Stomach (tissue), 4 donors: ENCODE data around the gene RASSF9.

Experiments used
- CTCF ChIP-seq, 7 experiments: fragments of 450-650 bp in 4 of 7; fragments of 200-600 bp in 3 of 7; sonication (generic) in 3 of 7; IDR thresholded peaks; one replicate each; pipeline ENCODE4 v1.5.1; 2016 to 2019; ENCODE audit warnings: antibody characterized with exemption in 7 of 7, control low read depth in 2 of 7, mild to moderate bottlenecking in 1 of 7
- EP300 ChIP-seq: sonication (generic); formaldehyde crosslinking; IDR thresholded peaks from one replicate; pipeline ENCODE4 v1.6.1; 2017; ENCODE audit warnings: antibody characterized with exemption
- POLR2A ChIP-seq, 4 donors: fragments of 450-650 bp; IDR thresholded peaks; one replicate each; pipeline ENCODE4 v1.6.1; 2016; ENCODE audit warnings: antibody characterized with exemption in 4 of 4, control low read depth in 2 of 4, mild to moderate bottlenecking in 1 of 4, moderate library complexity in 1 of 4
- POLR2AphosphoS5 ChIP-seq, 3 donors: sonication (generic); formaldehyde crosslinking; IDR thresholded peaks; one replicate each; pipeline ENCODE4 v1.6.1; 2016; ENCODE audit warnings: antibody characterized with exemption in 3 of 3

GRCh38 chr12:85759623-85760022, 76.6 kb downstream of the RASSF9 start:
- TF ChIP-seq POLR2AphosphoS5 (IDR thresholded peaks at IDR 0.05) (no peak), POLR2A (IDR thresholded peaks at IDR 0.05) (no peak), CTCF (IDR thresholded peaks at IDR 0.05) (no peak), EP300 (no peak)
